SKM-1 (cell line): ENCODE measurements around the gene XYLB.

Experiments used
- DNase-seq: peaks from one replicate; lab custom pipeline; 2025; ENCODE audit not compliant: unreplicated experiment; lab: John Stamatoyannopoulos, UW

XYLB gene

DNA sequence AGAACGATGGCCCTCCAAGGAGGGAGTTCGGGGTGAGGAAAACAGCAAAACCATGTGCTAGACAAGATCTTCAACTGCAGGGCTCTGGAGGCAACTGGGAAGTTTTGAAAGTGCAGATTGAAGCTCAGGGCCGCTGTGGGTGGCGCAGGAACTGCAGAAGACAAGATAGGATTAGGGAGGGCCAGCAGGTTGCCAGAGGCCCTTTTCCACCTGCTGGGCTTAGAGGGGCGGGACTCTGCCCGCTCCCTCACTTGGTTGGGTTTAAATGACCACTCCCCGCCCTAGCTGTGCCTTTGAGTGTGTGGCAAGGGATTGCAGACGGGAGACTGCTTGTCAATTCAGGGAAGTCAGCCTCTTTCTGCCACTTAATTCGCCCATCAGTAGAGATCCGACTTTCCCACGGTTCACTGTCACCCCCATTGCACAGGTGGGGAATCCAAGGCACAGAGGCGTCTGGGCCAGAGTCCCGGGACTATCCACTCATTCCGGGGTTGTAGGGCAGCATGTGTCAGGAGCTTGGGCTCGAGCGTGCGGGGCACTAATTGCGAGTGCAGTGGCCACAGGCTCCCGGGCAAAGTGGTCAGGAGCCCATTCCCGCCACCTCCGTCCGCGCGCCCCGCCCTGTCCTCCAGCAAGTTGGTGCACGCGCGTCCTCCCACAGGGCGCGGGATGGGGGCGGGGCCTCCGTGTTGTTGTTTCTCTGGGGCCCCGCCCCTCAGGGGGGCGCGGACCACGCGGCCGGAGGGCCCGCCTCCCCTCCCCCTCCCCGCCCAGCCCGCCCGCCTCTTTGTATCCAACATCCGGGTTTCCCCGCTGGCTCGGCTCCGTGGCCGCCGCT is 106.7 kb downstream of the XYLB start, which contains the start of gene ACVR2B:
ACVR2B (plus strand) TSS at position 816 of the 838 bp plus-strand sequence. CDS start 433 bp downstream, outside the sequence.
- peak; percentile 45 for DNase-seq

DNA sequence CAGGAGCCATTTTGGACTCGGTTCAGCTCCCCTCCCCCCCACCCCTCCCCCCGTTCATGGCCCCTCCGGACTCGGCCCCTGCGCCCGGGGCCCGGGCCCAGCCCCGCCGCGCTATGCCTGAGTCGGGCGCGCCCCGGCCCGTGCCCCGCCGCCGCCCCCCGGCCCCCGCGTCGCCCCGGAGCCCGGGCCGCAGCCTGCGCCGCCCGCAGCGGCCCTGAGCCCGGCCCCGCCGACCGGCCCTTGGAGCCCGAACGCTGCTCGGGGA is 107.3 kb downstream of the XYLB start:
- no peak for DNase-seq

DNA sequence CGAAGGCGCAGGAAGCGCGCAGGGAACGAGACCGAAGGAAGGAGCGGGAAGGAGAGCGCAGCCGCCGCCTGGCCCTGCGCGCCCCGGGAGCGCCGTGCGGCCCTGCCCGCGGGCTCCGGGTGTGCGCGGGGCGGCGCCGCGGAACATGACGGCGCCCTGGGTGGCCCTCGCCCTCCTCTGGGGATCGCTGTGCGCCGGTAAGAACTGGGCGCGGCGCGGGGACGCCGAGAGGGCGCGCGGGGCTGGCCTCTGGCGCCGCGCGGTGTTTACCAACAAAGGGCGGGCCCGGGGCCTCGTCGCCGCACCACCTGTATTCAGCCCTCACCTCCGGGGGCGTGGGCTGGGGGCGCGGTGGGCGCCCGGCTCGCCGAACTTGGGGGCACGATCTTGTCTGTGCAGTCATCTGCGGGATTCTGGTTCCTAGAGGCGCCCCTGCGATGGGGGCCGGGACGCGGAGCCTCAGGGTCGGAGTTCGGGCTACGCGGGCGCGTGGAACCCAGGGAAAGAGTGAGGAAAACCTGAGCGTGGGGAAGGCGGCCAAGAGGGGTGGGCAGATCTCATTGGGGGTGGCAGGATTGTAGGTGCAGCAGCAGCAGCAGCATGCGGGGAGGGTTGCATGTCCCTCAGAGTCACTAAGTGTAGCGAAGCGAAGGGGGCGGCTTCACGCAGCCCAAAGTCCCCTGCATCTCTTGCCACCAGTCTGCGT is 107.7 kb downstream of the XYLB start:
- no peak for DNase-seq

DNA sequence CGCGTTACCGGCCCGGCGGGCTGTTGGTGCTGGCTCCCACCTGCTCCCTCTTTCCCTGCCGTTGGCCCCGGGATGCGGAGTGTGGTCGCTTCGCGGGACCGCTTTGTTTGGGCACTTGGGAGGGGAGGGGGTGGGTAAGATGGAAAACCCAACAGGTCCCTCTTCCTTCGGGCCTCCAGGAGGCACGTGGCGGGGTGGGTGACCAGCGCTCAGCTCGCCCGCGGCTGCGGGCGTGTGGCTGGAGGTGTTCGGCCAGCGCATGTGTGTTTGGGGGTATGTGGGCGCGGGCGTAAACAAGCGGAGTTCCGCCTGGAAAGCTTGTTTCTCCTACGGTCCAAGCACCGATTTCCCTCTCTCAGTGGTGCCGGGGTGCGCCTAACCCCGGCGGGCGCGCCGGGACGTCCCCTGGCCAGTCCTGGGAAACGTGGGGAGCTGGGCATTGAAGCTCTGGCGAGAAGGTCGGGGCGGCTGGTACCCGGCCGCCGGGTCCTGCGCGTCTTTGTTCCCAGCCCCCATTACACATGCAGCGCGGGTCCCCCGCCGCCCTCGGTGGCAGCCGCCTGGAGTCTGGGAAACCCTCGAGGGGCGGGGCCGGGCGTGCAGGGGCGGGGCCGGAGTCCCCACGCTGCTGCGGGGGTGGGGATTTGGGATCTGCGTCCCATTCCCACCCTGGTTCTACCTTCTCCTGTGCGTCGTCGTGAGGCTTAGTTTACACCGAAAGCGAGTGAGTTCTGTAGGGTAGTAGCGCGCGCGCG is 108.5 kb downstream of the XYLB start:
- DNase-seq: no peak

DNA sequence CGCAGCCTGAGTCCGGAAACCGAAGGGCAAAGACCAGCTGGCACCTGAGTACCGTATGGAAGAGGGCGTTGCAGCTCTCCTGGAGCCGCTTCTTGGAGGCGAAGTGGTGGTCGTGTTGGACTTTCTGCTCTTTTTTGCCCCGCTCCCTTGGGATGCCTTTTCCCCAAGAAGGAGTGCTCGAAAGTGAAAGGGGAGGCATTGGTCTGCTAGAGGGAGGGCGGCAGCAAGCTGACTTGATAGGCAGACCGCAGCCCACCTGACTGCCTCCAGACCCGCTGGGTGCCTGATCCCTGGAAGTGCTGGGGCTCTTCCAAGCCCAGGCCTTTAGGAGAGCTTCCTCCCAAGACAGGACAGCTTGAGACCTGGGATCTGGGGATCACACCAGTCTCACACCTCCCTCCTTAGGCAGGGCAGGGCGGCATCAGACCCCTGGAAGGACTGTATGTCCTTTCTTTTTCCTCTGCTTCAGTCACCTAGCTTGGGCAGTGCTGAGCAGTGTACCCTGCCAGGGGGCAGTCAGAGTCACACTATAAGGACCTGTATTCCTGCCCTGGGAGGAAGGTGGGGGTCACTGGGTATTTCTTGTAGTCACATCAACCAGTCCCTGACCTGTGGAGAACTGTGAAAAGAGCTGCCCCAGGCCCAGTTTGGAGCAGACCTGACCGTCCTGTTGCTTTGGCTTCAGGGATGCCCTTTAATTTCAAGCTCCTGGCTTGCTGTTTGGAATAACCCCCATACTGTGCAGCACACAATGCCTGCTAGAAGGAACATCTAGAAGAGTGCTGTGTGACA is 109.2 kb downstream of the XYLB start:
- no peak for DNase-seq

DNA sequence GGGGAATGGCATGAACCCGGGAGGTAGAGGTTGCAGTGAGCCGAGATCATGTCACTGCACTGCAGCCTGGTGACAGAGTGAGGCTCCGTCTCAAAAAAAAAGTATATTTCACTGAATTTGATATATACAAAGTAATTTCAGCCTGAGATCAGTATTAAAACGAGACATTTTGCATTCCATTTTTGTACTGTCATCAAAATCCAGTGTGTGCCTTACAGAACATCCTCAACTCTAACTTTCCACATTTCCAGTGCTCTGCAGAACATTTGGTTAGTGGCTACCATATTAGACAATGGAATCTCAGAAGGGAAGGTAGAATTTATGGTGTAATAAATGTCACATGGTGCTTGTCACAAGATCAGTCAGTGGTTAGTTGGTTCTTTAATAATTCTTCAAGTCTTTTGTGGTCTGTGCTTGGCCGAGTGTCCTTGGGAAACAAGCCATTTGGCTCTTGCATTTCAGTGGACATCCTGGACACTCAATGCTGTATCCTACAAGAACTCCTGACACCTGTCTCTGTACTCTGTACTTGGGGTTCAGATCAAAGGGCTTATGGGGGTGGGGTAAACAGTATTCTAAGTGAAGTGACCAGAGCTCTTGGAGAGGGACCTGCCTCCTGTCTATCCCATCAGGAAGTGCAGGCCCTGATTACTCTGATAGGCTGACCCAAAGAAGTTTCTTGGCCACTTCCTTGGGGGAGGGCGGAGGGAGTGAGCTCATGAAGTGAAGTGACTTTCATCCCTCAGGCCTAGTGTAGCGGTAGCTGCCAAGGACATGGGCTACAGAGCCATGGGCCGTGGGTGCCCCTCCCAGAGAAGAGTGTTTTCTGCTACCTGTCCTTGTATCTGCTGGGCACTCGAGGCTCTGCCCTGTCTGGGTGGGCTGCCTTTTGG is 110.8 kb downstream of the XYLB start:
- DNase-seq: no peak

DNA sequence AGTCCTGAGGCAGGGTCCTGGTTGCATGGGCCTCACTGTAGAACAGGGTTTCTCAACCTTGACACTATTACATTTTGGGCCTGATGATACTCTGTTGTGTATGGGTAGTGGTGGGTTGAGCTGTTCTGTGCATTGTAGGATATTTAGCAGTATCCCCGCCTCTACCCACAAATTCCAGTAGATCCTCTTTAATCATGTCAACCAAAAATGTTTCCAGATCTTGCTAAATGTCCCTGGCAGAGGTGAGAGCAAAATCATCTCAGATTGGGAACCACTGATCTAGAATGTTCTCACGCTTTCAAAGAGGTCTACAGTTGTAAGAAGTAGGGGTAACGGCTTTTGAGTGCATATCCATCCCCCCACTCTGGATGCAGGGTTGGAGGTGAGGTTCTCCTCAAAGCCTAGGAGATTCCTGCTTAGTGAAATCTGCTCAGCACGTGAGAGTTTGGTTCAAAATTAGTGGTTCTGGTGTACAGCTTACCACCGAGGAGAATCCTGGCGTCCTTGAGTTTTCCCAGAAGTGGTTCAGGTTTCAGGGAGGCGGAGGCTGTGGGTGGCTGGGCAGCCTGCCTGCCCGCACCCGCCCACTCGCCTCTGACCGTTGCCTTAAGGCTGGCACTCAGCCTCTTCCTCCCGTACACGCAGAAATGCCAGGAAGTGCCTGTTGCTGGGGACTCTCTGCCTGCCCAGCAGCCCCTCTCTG is 112.4 kb downstream of the XYLB start:
- no peak for DNase-seq

DNA sequence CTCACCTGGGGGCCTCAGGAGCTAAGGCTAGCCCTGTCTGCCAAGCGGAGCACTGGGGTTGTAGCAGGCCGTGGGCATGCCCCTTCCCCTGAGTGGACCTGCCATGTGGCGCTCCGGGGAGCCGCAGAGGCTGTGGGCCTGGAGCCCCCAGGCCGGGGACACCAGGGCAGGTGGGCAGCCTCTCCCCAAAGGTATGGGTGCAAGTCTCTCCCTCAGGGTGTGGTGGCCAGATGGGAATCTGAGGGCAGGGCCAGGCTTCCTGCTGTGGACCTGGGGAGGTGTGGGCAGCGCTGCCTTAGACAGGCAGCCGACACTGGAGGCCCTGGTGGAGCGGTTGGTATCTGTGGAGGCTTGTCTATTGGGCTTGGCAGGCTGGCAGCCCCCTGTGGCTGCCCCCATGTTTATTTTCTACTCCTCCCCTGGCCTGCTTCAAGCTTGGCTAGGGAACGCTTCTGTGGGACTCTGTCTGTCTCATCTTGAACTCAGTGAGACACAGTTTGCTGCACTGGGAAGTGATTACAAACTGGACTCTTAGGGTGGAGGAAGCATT is 113.0 kb downstream of the XYLB start:
- DNase-seq: no peak

DNA sequence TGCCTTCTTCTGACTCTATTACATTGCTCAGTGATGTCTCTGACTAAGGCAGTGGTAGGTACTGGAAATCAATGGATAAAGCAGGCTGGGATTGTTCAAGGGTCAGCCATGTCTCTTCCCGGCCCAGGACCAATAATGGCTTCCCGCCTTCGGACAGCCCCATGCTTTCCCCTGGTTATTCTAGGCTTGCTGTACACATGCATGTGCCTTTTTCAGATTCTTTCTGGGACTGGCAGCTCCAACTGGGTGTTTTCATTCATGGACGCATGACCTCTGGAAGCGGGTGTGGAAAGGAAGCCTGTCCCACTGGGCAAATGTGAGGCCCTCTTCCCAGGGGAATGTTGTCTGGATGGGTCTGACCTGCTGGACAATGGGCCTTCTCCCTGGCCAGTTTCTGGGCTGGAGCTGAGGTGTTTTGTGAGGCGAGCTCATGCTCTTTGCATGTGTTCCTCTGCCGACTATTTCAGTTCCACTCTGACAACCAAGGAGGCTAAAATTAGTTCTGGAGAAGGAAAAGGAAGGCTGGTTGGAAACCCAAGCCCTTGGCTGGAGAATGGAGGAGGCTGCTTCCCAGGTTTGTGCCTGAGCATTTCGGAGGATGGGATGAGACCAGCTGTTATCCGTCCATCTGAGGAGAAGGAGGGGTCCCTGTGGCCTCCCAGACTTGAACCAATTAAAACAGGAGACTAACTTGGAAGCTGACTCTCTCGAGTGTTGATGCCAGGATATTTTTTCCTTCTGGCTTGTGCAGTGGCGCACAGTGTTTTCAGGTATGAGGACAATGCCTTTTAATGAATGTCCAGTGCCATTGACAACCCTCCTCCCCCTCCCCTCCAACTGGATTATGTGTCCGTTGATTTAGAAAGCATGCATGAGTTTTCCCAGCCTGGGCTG is 114.0 kb downstream of the XYLB start:
- no peak for DNase-seq
